HepG2 (cell line): Measurements from ENCODE around the gene COPS7A. TPM values are rescaled to one million over a fixed set of nuclear protein-coding genes. Genes with fewer than 3 reads are reported as not detected.

Source experiments
- ARNT2 ChIP-seq: sonication (generic); formaldehyde crosslinking; IDR thresholded peaks from 2 replicates; pipeline ENCODE4 v1.8.0; 2022; ENCODE audit warnings: mild to moderate bottlenecking, low read depth, missing genetic modification reagents, moderate library complexity
- CREB1 ChIP-seq, 2 experiments: fragments of 450-650 bp in 1 of 2; IDR thresholded peaks; 2 replicates each; pipeline ENCODE4 v1.6.1; 2016 to 2017; ENCODE audit warnings: control low read depth in 1 of 2, mild to moderate bottlenecking in 1 of 2, missing compliant biosample characterization in 1 of 2, missing genetic modification characterization in 1 of 2
- FIP1L1 ChIP-seq: fragments of 200-400 bp; formaldehyde crosslinking; IDR thresholded peaks from 2 replicates; pipeline ENCODE4 v1.6.1; 2018; ENCODE audit warnings: low read depth, mild to moderate bottlenecking, low read length, moderate library complexity, borderline replicate concordance; ENCODE audit not compliant: insufficient read depth
- HDAC1 ChIP-seq: sonication (generic); formaldehyde crosslinking; IDR thresholded peaks from 2 replicates; pipeline ENCODE4 v1.5.1; 2020; ENCODE audit warnings: mild to moderate bottlenecking, missing genetic modification reagents
- HIVEP1 ChIP-seq: sonication (generic); formaldehyde crosslinking; IDR thresholded peaks from 2 replicates; pipeline ENCODE4 v1.4.0; 2020; ENCODE audit warnings: mild to moderate bottlenecking, missing genetic modification reagents
- IRF1 ChIP-seq: sonication (generic); formaldehyde crosslinking; IDR thresholded peaks from 2 replicates; pipeline ENCODE4 v1.4.0; 2020; ENCODE audit warnings: low read depth, mild to moderate bottlenecking, missing genetic modification reagents
- MLLT10 ChIP-seq: sonication (generic); formaldehyde crosslinking; IDR thresholded peaks from 2 replicates; pipeline ENCODE4 v1.4.0; 2020; ENCODE audit warnings: missing genetic modification reagents
- MTA3 ChIP-seq: sonication (generic); formaldehyde crosslinking; IDR thresholded peaks from 2 replicates; pipeline ENCODE4 v1.4.0; 2020; ENCODE audit warnings: missing genetic modification reagents
- MYC ChIP-seq: sonication (generic); formaldehyde crosslinking; IDR thresholded peaks from 2 replicates; pipeline ENCODE4 v1.9.0; 2021; ENCODE audit warnings: missing genetic modification reagents, borderline replicate concordance
- NFYC ChIP-seq: IDR thresholded peaks from 2 replicates; pipeline ENCODE4 v1.6.1; 2016; ENCODE audit warnings: missing genetic modification reagents, missing compliant biosample characterization
- NRL ChIP-seq: sonication (generic); formaldehyde crosslinking; IDR thresholded peaks from 2 replicates; pipeline ENCODE4 v1.5.0; 2020; ENCODE audit warnings: missing genetic modification reagents, mild to moderate bottlenecking, moderate library complexity, borderline replicate concordance
- PATZ1 ChIP-seq: sonication (generic); formaldehyde crosslinking; IDR thresholded peaks from 2 replicates; pipeline ENCODE4 v1.4.0; 2020; ENCODE audit warnings: missing genetic modification reagents
- PAXIP1 ChIP-seq: sonication (generic); formaldehyde crosslinking; conservative IDR thresholded peaks from 2 replicates; pipeline ENCODE4 v1.4.0; 2020; ENCODE audit warnings: mild to moderate bottlenecking, missing genetic modification reagents, moderate library complexity
- RFXANK ChIP-seq: IDR thresholded peaks from 2 replicates; pipeline ENCODE4 v1.6.1; 2016
- THAP9 ChIP-seq: sonication (generic); formaldehyde crosslinking; IDR thresholded peaks from 2 replicates; pipeline ENCODE4; 2020; ENCODE audit warnings: missing genetic modification reagents, mild to moderate bottlenecking, borderline replicate concordance
- ZBTB7A ChIP-seq: sonication (generic); formaldehyde crosslinking; IDR thresholded peaks from 2 replicates; pipeline ENCODE4 v1.8.0; 2022; ENCODE audit warnings: mild to moderate bottlenecking, missing genetic modification reagents
- ZNF776 ChIP-seq: sonication (generic); formaldehyde crosslinking; IDR thresholded peaks from 2 replicates; pipeline ENCODE4 v1.4.0; 2020; ENCODE audit warnings: mild to moderate bottlenecking, missing genetic modification reagents
- ZNF782 ChIP-seq: sonication (generic); formaldehyde crosslinking; IDR thresholded peaks from 2 replicates; pipeline ENCODE4 v1.4.0; 2020; ENCODE audit warnings: missing genetic modification reagents, mild to moderate bottlenecking, borderline replicate concordance
- ZSCAN25 ChIP-seq: sonication (generic); formaldehyde crosslinking; IDR thresholded peaks from 2 replicates; pipeline ENCODE4 v1.8.0; 2022; ENCODE audit warnings: mild to moderate bottlenecking, missing genetic modification reagents
- polyA plus RNA-seq, 8 experiments: library from polyadenylated mRNA; depleted of rRNA in 3 of 8; stranded (reverse) in 7 of 8; unstranded in 1 of 8; fragments of >200 nt; fragmentation: Illumina TruSeq in 4 of 8; extraction: Trizol in 4 of 8; gene quantifications; 2 replicates each; pipeline versions ENCODE4 v1.2.1 to v1.2.3, GENCODE V29; 2011 to 2016; ENCODE audit warnings: low read depth in 4 of 8, missing spikeins in 1 of 8, mixed read lengths in 1 of 8; ENCODE audit not compliant: insufficient read depth in 1 of 8
- total RNA-seq, 5 experiments: library from RNA; depleted of rRNA; stranded (reverse); fragments of >200 nt; fragmentation: Illumina TruSeq; extraction: Trizol; gene quantifications; 2 replicates each; pipeline ENCODE4 v1.2.3, GENCODE V29; 2016; ENCODE audit warnings: low read depth in 1 of 5

The COPS7A gene
- total and polyA plus RNA-seq, 2 of the 13 experiments (the other 11 are each of a cell fraction or from before 2014, with no cell fraction given): 40.0 to 73.6 TPM

- TF ChIP-seq PATZ1 (CRISPR knock-in tag) (peak; percentile 74; the same call in 1 of the 2 replicates), HIVEP1 (CRISPR knock-in tag) (0 out of 2 replicates have a peak, but pooled peaks have one; percentile 29), THAP9 (no peak), RFXANK (CRISPR knock-in tag) (peak; percentile 99), IRF1 (no peak), ZBTB7A (CRISPR knock-in tag) (0 out of 2 replicates have a peak, but pooled peaks have one; percentile 42), ZNF782 (CRISPR knock-in tag) (no peak), MLLT10 (no peak), CREB1 (IDR thresholded peaks at IDR 0.05) (peak; percentile 50; the same call in 1 of the 2 replicates), CREB1 (CRISPR knock-in tag; IDR thresholded peaks at IDR 0.05) (peak; percentile 71; the same call in 1 of the 2 replicates), NFYC (CRISPR knock-in tag) (peak; percentile 87), MTA3 (CRISPR knock-in tag) (no peak), FIP1L1 (no peak), ZSCAN25 (CRISPR knock-in tag) (no peak), ARNT2 (0 out of 2 replicates have a peak, but pooled peaks have one; percentile 55), ZNF776 (CRISPR knock-in tag) (no peak), NRL (CRISPR knock-in tag) (no peak), MYC (CRISPR knock-in tag) (peak; percentile 48; the same call in 1 of the 2 replicates), HDAC1 (CRISPR knock-in tag) (peak; percentile 75), PAXIP1 (CRISPR knock-in tag) (peak; percentile 29; the same call in 1 of the 2 replicates)
Measured at GRCh38 chr12:6764011-6764828, 40.4 kb downstream of the COPS7A start (continued).
